Skeletal muscle satellite cell (primary cell): ENCODE measurements around the gene TMPRSS9.
A peak's percentile ranks its signal among the peaks of the same experiment; 100 is the strongest.

Experiments
- H3K27me3 ChIP-seq: 2 replicates; pipeline ENCODE4 v1.7.0; 2013; ENCODE audit warnings: low read length; ENCODE audit not compliant: control insufficient read depth, insufficient read depth
- H3K36me3 ChIP-seq: 2 replicates; pipeline ENCODE4 v1.7.0; 2013; ENCODE audit warnings: mild to moderate bottlenecking, control low read depth, low read length; ENCODE audit not compliant: insufficient read depth
- H3K4me1 ChIP-seq: 2 replicates; pipeline ENCODE4 v1.7.0; 2013; ENCODE audit warnings: low read length; ENCODE audit not compliant: control insufficient read depth, insufficient read depth
- H3K4me2 ChIP-seq: 2 replicates; pipeline ENCODE4 v1.7.0; 2013; ENCODE audit warnings: mild to moderate bottlenecking, low read length
- H3K4me3 ChIP-seq: 2 replicates; pipeline ENCODE4 v1.7.0; 2013; ENCODE audit warnings: low read length
- H3K9ac ChIP-seq: 2 replicates; pipeline ENCODE4 v1.7.0; 2013; ENCODE audit warnings: mild to moderate bottlenecking, low read depth, low read length, moderate library complexity
- H3K9me3 ChIP-seq: replicated peaks from 2 replicates; pipeline ENCODE4 v1.7.0; 2013; ENCODE audit warnings: mild to moderate bottlenecking, control low read depth, low read length

The TMPRSS9 gene

DNA sequence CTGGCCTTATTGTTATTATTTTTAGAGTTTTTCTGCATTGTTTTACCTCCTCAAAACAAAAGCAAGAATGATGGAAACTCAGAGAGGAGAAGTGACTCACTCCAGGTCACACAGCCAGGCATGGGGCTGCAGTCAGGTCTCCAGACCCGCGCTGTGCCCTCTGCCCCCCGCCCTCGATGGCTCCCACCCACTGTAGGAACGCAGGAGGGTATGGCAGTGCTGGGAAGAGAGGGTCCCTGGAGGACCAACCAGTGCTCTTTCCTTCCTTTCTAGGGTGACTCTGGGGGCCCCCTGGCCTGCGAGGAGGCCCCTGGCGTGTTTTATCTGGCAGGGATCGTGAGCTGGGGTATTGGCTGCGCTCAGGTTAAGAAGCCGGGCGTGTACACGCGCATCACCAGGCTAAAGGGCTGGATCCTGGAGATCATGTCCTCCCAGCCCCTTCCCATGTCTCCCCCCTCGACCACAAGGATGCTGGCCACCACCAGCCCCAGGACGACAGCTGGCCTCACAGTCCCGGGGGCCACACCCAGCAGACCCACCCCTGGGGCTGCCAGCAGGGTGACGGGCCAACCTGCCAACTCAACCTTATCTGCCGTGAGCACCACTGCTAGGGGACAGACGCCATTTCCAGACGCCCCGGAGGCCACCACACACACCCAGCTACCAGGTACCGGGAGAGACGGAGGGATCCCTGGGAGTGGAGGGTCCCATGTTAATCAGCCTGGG lies 61.7 kb downstream of the TMPRSS9 start:
- Histone ChIP-seq H3K4me2 (no peak overlapping the region), H3K27me3 (no peaks in the 10 kb centered on the region), H3K9me3 (no peaks in the 10 kb centered on the region), H3K36me3 (peaks cover 19% of the 10 kb centered on the region), H3K9ac (no peak overlapping the region), H3K4me1 (peaks cover 22% of the 10 kb centered on the region), H3K4me3 (no peak overlapping the region)

DNA sequence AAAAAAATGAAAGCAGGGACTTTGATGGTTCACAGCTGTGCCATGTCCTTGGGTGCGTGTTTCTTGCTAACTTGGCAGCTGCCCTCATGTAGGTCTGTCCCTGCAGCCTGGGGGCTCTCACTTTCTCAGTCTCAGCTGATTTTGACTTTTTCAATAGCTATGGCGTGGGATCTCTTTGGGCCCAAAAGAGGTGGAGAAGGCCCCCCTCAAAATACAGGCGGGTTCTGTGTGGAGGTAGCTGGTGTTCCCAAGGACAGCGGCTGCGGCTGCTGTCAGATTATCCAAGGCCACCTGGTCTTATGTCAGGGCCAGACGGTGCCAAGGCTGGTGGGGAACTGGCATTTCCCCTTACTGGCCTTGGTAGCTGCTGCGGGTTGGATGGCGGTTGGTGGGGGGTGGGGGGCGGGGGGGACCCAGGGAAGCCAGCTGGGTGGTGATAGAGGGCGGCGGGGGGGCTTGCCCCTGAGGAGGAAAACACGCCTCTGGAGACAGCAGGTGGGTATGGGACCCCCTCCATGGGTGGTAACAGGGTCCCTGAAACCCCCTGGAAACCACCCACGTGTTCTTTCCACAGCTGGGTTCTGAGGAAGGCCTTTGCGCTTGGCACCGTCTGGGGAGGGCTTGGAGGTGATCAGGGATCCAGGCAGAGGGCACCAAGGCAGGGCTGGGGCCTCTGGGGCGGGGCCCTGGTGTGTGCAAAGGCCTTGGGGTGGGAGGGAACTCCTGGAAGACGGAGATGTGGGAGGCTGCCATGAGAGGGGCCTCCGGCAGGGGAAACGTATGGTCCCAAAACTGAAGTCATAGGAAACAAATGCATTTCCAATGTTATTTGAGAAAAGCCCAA lies 63.2 kb downstream of the TMPRSS9 start:
- H3K9ac ChIP-seq, result no peak overlapping the region

DNA sequence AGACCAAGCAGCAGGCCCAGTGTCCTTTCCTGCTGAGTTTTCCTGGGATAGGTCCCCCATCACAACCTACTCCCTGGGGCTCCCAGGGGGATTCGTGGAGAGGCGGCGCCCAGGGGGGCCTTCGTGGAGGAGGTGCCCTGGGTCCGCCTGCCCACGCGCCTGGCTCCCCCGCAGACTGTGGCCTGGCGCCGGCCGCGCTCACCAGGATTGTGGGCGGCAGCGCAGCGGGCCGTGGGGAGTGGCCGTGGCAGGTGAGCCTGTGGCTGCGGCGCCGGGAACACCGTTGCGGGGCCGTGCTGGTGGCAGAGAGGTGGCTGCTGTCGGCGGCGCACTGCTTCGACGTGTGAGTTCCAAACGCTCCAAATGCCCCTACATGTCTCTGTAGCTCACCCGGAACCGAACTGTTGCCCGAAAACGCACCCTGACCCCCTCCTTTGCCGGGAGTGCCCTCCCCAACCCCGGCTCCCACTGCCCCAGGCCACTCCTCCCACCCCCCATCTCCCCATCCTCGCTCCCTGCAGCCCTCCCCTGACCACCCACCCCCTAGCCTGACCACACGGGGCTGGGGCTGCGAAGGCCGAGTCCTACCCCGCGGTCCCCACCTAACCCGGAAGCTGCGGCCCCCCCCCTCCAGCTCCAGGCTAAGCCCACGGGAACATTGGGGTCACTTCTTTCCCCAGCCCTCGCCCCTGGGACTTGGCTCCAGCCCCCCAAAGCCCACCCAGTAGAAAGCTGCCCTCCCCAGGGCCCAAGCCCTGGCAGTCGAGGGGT lies 64.0 kb downstream of the TMPRSS9 start:
- H3K4me3 ChIP-seq, result no peak overlapping the region
- H3K27me3 ChIP-seq, result no peaks in the 10 kb centered on the region
- H3K4me1 ChIP-seq, result peaks cover 33% of the 10 kb centered on the region
- H3K9ac ChIP-seq, result no peak overlapping the region
- no peaks in the 10 kb centered on the region for H3K9me3 ChIP-seq
- peak overlapping the region; percentile 96 for H3K4me2 ChIP-seq
- H3K36me3 ChIP-seq, result peaks cover 19% of the 10 kb centered on the region

More for the DNA sequence above, 63.2 kb downstream of the TMPRSS9 start:
- Histone ChIP-seq H3K4me3 (no peak overlapping the region), H3K36me3 (peaks cover 19% of the 10 kb centered on the region), H3K4me1 (peaks cover 28% of the 10 kb centered on the region), H3K27me3 (no peaks in the 10 kb centered on the region), H3K9me3 (no peaks in the 10 kb centered on the region), H3K4me2 (no peak overlapping the region)

DNA sequence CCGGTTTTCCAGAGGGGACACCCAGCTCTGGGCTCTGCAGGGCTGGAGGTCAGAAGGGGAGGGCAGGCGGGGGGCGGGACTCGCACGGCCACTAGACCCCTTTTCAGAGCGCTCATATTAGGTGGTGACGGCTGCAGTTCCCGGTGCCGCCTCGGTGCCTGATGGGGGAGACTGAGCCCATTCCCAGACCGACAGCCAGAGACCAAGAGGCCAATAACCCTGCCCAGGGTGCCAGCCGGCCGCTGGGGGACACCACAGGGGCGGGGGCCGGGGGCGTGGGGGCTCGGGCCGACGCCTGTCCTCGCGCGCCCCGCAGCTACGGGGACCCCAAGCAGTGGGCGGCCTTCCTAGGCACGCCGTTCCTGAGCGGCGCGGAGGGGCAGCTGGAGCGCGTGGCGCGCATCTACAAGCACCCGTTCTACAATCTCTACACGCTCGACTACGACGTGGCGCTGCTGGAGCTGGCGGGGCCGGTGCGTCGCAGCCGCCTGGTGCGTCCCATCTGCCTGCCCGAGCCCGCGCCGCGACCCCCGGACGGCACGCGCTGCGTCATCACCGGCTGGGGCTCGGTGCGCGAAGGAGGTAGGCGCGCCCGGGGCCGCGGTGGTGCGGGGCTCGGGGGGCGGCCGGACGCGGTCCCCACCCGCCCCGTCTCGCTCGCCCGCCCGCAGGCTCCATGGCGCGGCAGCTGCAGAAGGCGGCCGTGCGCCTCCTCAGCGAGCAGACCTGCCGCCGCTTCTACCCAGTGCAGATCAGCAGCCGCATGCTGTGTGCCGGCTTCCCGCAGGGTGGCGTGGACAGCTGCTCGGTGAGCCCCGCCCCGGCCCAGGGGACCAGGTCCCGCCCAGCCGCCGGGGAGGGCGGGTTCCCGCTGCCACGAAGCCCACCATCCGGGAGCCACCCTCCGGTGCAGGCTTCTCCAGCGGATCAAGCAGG lies 64.9 kb downstream of the TMPRSS9 start:
- Histone ChIP-seq H3K9me3 (no peaks in the 10 kb centered on the region), H3K4me2 (peak overlapping the region; percentile 96), H3K4me3 (peak overlapping the region; percentile 94), H3K27me3 (no peaks in the 10 kb centered on the region), H3K36me3 (peaks cover 24% of the 10 kb centered on the region), H3K4me1 (peaks cover 33% of the 10 kb centered on the region), H3K9ac (peak overlapping the region; percentile 95)

DNA sequence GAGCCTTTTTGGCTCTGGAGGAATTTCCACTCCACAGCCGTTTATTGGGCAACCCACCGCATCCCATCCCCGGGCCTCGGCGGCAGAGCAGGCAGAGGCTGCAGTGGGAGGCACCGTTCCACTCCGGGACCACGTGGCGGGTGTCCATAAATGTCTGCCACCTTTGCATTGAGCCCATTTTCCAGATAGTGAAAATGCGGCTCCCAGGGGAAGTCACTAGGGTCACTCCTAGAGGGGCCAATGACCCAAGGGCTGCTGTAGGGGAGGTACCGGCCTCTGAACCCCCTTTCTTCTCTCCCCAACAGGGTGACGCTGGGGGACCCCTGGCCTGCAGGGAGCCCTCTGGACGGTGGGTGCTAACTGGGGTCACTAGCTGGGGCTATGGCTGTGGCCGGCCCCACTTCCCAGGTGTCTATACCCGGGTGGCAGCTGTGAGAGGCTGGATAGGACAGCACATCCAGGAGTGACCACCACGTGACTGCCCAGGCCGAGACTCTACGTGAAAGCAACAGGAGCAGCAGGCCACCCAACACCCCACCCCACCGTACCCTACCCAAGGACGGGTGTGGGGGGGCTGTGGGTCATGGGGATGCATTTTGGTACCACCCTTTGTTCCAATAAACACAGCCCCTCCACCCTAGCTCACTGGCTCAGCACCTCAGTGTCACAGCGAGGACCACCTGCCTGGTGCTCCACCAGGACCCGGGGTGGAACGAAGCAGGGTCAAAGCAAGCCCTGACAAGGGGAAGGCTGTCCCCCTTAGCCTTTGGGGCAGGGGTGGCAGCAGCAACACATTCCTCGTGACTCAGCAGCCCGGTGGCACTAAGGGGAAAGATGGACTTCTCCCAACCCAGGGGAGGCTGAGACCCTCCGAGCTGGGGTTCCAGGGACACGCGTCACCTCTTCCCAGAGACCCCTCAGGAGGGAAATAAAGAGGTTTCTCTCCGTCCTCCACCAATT lies 65.8 kb downstream of the TMPRSS9 start:
- H3K4me1 ChIP-seq, result peaks cover 33% of the 10 kb centered on the region
- H3K36me3 ChIP-seq, result peaks cover 31% of the 10 kb centered on the region
- no peaks in the 10 kb centered on the region for H3K27me3 ChIP-seq
- no peaks in the 10 kb centered on the region for H3K9me3 ChIP-seq
- H3K4me3 ChIP-seq, result peak overlapping the region; percentile 94
- H3K4me2 ChIP-seq, result peak overlapping the region; percentile 96
- peak overlapping the region; percentile 95 for H3K9ac ChIP-seq

DNA sequence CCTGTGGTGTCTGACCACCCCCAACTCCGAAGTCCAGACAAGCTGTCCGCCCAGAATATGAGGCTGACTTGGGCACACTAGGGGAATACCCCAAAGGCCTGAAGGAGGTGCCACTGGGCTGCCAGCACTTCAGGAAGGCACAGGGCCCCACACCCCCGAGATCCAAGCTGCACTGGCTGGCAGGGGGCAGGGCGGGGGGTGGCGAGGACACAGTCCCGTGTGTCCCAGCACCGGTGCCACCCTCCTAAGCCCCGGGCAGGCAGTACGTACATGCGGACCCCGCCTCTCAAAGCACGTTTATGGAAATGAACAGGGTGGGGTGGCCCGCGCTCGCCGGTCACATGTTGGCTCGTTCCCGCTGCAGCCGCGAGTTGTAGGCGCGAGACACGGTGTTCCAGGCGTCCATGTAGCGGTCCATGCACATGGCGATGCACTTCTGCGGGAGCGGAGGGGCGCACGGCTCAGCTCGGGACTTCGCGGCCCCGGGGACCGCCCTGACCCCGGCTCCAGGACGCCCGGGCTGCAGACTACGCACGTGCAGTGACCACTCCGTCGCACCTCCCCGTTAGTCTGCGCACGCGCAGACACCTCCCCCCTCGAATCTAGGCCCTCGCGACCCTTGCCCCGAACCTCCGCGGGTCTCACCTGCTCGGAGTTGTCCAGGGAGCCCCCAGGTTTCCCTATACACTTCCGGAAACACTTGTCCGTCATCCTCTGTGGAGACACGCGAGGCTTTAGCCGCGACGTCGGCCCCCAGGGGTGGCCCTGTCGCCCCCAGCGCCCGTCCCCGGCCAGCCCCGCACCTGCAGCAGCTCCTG lies 66.8 kb downstream of the TMPRSS9 start:
- Histone ChIP-seq H3K4me1 (peaks cover 33% of the 10 kb centered on the region), H3K4me3 (peak overlapping the region; percentile 94), H3K27me3 (no peaks in the 10 kb centered on the region), H3K4me2 (peak overlapping the region; percentile 96), H3K36me3 (peaks cover 40% of the 10 kb centered on the region), H3K9ac (peak overlapping the region; percentile 95), H3K9me3 (no peaks in the 10 kb centered on the region)

DNA sequence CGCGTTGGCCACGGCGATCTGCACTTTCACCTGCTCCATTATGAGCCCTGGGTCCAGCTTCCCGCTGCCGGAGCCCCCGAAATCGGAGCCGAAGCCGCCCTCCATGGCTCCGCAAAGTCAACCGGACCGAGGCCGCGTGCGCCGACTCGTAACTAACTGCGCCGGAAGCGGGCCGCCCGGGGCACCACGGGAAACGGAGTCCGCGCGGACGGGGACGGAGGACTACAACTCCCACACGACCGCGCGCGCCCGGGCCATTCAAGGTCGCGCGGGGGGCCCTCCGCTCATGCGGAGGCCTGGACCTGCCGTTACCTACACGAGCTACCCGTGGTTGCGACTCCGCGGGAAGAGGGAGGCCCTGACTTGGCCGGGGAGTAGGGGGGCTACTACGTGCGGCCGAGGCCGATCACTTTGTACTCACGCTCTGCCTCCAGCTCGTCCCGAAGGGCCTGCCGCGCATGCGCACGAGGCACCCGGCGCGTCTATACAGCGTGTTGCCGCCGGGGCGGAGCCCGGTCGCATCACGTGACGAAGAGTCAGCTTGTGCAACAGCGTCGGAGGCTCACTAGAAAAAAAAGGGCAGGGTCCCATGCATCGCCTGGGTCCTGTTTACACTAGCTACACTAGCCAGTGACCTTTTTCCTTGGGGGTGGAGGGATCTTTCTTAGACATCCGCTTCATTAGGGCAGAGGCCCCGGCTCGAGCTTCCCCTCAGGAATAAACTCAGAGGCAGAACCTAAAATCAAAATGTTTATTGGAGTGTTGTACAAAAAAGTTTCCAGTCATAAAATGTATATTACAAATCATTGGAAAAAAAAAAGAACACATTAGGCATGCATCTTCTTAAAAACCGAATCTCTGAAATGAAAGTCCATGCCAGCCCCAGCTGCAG lies 67.6 kb downstream of the TMPRSS9 start, which contains the start of gene TIMM13:
Gene TIMM13 (minus strand): TSS at position 158 of the 892 bp plus-strand sequence. CDS start 53 bp downstream, at position 105.
- H3K9me3 ChIP-seq, result no peaks in the 10 kb centered on the region
- peak within 1 kb of the TSS; percentile 95 for H3K9ac ChIP-seq
- H3K36me3 ChIP-seq, result peaks cover 46% of the 10 kb centered on the region
- peak within 1 kb of the TSS; percentile 94 for H3K4me3 ChIP-seq
- peaks cover 33% of the 10 kb centered on the region for H3K4me1 ChIP-seq
- no peaks in the 10 kb centered on the region for H3K27me3 ChIP-seq
- H3K4me2 ChIP-seq, result peak within 1 kb of the TSS; percentile 96

DNA sequence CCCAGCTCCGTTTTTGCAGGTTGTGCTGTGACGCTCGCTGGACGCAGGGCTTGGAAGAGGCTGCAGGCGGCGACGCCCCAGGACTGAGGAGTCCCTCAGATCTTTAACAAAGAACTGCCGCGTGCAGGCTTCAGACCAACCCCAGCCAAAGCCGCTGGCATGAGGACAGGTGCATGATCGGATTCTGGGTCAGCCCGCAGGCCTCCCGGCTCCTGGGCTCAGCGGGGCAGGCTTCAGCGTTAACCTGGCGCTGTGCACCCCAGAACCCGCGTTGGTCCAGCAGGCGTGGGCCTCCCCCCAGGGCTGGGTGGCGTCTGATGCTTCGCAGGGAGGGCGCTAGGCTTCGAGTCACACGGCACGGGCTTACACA lies 68.2 kb downstream of the TMPRSS9 start:
- peak overlapping the region; percentile 94 for H3K4me3 ChIP-seq
- peak overlapping the region; percentile 96 for H3K4me2 ChIP-seq
- H3K4me1 ChIP-seq, result peaks cover 33% of the 10 kb centered on the region
- peaks cover 46% of the 10 kb centered on the region for H3K36me3 ChIP-seq
- H3K9me3 ChIP-seq, result no peaks in the 10 kb centered on the region
- H3K27me3 ChIP-seq, result no peaks in the 10 kb centered on the region
- H3K9ac ChIP-seq, result peak overlapping the region; percentile 95
